Upper lobe of right lung (tissue), 1 donor: ENCODE measurements around the gene PIGM. TPM values are rescaled to one million over a fixed set of nuclear protein-coding genes. Genes with fewer than 3 reads are reported as not detected.
A peak's percentile ranks its signal among the peaks of the same experiment; 100 is the strongest.

Experiments used
- ATAC-seq: fragments of 200-7000 bp; cut with Tn5 transposase; one replicate; pipeline ENCODE4 v1.9.1; 2020; ENCODE audit warnings: mild to moderate bottlenecking, moderate library complexity
- DNase-seq: peaks from one replicate; pipeline ENCODE4 v3.0.0-alpha.2; 2020
- H3K27ac ChIP-seq: fragments of 200-600 bp; one replicate; pipeline ENCODE4 v1.8.0; 2022
- H3K27me3 ChIP-seq: fragments of 200-600 bp; one replicate; pipeline ENCODE4 v1.8.0; 2022; ENCODE audit warnings: mild to moderate bottlenecking
- H3K36me3 ChIP-seq: fragments of 200-600 bp; one replicate; pipeline ENCODE4 v1.8.0; 2022
- H3K4me1 ChIP-seq: fragments of 200-600 bp; one replicate; pipeline ENCODE4 v1.8.0; 2022
- H3K4me3 ChIP-seq: fragments of 200-600 bp; one replicate; pipeline ENCODE4 v1.8.0; 2022; ENCODE audit warnings: mild to moderate bottlenecking
- H3K9me3 ChIP-seq: fragments of 200-600 bp; one replicate; pipeline ENCODE4 v1.8.0; 2022
- CTCF ChIP-seq: fragments of 200-600 bp; IDR thresholded peaks from one replicate; pipeline ENCODE4 v1.8.0; 2022; ENCODE audit warnings: antibody characterized with exemption
- intact Hi-C: fragments of 100-400 bp; cut with DNase I; formaldehyde crosslinking; loops from one replicate; pipeline ENCODE4 v1.11.0; 2022
- long read RNA-seq: library from polyadenylated mRNA; unstranded; transcript quantifications from one replicate; pipeline ENCODE4 v2.0.0, GENCODE V29; 2021
- total RNA-seq: library from RNA; stranded (reverse); fragmentation: NEBNext Ultra II Directional; extraction: Animal tissue kit (Norgen Biotek cat#: 25700); gene quantifications from one replicate; pipeline ENCODE4 v1.2.1, GENCODE V29; 2021
- donor health status: DM: no; HTN: yes; CAD: no; lungs with severe emphysema.

PIGM gene
- 7.1 TPM for total RNA-seq
- long read RNA-seq, full-length matches to known transcripts: 24 of 24 reads
- long read RNA-seq, partial matches to known transcripts: 0 of 24 reads
- long read RNA-seq, other reads (novel, unspliced or antisense): 0 of 24 reads

- DNase-seq (peak; percentile 97), ATAC-seq (peak; percentile 98)
- peaks cover 23% of the 10 kb centered on the region for H3K4me1 ChIP-seq
- no peaks in the 10 kb centered on the region for H3K36me3 ChIP-seq
- peak within 1 kb of the TSS; percentile 78 for H3K27ac ChIP-seq
- peak within 1 kb of the TSS; percentile 79 for H3K4me3 ChIP-seq
- H3K9me3 ChIP-seq: no peaks in the 10 kb centered on the region
- intact Hi-C loops: no loop called here
- no peak for TF ChIP-seq CTCF
- H3K27me3 ChIP-seq: no peaks in the 10 kb centered on the region
Observed at GRCh38 chr1:160031365-160032164, at the start of gene PIGM. Gene PIGM, minus strand, starts transcription at chr1:160031990. Its CDS starts 251 bp downstream, at chr1:160031739.

DNA sequence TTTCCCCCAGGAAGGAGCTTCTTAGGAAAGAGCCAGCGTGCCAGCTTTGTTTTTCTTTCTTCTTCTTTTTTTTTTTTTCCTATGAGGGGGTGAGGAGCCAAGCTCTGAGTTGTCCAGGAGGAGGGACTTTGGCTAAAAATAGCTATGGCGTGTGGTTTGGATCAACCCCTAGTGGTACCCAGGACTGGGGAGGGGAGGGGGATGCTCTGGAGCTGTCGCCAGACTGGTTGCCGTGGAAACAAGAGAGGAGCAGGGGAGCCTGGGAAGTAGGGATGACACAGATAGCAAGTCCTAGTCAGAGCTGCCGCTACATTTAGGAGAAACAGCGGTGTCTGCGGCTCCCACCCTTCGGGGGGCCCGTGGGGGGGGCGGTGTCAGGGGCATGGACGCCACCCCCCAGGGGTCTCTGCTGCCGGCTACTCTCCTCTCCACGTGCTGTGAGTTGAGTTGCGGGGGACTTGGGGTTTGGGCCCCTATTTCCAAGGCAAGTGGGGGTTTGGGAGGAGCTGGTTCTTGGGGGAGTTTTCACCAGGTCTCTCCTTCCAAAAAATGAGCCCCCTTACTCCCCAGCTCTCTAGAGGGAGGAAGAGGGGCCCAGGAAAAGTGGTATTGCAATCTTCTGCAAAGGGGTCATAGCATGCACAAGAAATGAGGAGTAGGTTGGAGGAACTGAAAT lies 49.6 kb upstream of the PIGM start, which contains the start of gene KCNJ9:
TSS of gene KCNJ9 (plus strand) at position 278 of the 676 bp plus-strand sequence. CDS start 2,493 bp downstream, outside the sequence.
- H3K27me3 ChIP-seq: peaks cover 63% of the 10 kb centered on the region
- no peaks in the 10 kb centered on the region for H3K9me3 ChIP-seq
- DNase-seq: peak; percentile 52
- H3K27ac ChIP-seq: no peak within 1 kb of the TSS
- H3K36me3 ChIP-seq: no peaks in the 10 kb centered on the region
- H3K4me1 ChIP-seq: no peaks in the 10 kb centered on the region
- TF ChIP-seq CTCF: no peak
- ATAC-seq: no peak
- no peak within 1 kb of the TSS for H3K4me3 ChIP-seq
- intact Hi-C loops: no loop called here

DNA sequence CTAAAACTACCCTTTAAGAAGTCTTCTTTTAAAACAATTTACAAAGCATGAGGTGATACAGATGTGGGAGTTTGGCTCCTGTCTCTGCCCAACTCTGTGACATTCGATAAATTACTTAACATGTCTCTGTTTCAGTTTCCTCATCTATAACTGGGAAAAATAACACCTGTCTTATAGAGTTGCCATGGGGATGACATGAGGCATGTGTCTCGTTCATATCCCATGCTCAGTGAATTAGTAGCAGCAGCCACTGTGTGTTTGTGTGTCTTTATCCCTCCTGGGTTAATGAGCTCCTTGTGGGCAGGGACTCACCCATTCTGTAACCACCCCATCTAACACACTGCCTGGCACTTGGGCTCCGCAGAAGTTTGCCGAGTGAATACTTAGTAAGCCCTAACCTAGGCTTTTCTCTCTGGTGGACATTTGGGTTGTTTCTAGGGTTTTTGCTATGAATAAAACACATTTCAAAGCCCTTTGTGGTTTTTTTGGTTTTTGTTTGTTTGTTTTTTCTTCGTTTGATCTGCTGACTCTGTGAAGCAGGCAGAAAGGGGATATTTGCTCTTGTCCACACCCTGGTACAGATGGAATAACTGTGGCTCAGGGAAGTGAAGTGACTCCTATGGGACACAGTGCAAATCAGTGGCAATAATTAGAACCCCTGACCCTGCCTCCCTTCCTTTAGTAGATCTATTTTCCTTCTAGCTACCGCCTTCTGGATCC lies 48.8 kb upstream of the PIGM start:
- Histone ChIP-seq H3K27ac (no peak overlapping the region), H3K4me3 (no peak overlapping the region), H3K4me1 (no peaks in the 10 kb centered on the region), H3K36me3 (no peaks in the 10 kb centered on the region), H3K27me3 (peaks cover 63% of the 10 kb centered on the region), H3K9me3 (no peaks in the 10 kb centered on the region)
- intact Hi-C loops: no loop called here
- peak; percentile 18 for DNase-seq
- no peak for ATAC-seq
- no peak for TF ChIP-seq CTCF

- intact Hi-C loops: no loop called here
- no peaks in the 10 kb centered on the region for H3K4me1 ChIP-seq
- H3K36me3 ChIP-seq: no peaks in the 10 kb centered on the region
- no peaks in the 10 kb centered on the region for H3K9me3 ChIP-seq
- peaks cover 63% of the 10 kb centered on the region for H3K27me3 ChIP-seq
- TF ChIP-seq CTCF: no peak
- no peak overlapping the region for H3K4me3 ChIP-seq
- no peak overlapping the region for H3K27ac ChIP-seq
- ATAC-seq: no peak
- no peak for DNase-seq
Observed at GRCh38 chr1:160079448-160079847, 47.7 kb upstream of the PIGM start.

DNA sequence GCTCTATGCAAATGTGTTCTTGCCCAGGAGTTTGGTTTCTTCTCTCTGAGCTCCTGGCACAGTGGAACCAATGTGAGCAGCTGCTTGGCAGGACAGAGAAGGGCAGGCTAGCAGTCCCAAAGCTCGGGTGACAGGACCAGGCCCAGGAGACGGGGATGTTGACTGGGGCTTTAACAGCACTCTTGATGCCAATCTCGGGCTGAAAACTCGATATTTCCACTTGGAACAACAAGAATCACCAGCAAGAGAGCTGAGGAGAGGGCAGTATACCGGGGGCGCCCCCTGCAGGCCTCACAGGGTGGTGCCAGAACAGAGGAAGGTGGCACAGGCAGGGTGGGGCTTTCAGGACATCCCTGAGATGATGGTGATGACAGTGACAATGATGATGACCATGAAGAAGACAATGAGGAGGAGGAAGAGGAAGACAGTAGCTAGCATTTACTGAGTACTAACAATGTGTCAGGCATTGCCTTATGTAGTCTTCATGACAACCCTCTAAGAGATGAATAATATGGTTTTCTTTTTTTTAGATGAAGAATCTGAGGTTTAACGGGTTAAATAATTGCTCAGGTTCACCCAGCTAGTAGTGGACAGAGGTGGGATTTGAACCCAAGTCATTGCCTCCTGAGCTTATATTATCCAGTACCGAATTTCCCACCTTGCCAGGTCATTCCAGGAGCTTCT lies 46.9 kb upstream of the PIGM start:
- Histone ChIP-seq H3K36me3 (no peaks in the 10 kb centered on the region), H3K27ac (no peak overlapping the region), H3K27me3 (peaks cover 62% of the 10 kb centered on the region), H3K4me1 (no peaks in the 10 kb centered on the region), H3K4me3 (no peak overlapping the region), H3K9me3 (no peaks in the 10 kb centered on the region)
- peak; percentile 74 for DNase-seq
- peak; percentile 85 for ATAC-seq
- intact Hi-C loops: no loop called here
- peak; percentile 69 for TF ChIP-seq CTCF
